GM21717 (cell line): Measurements from ENCODE around the gene ST8SIA2.
"Not testable (repeated sequence)": the region's sequence is repeated elsewhere in the genome, so short reads cannot be mapped to it uniquely, and the experiment has no call there.

ENCODE experiments used
- ATAC-seq: cut with Tn5 transposase; IDR thresholded peaks from one replicate; pipeline ENCODE4 v1.9.1; 2021; ENCODE audit warnings: mild to moderate bottlenecking, moderate library complexity; ENCODE audit not compliant: unreplicated experiment

ST8SIA2 gene

GRCh38 chr15:92435145-92435544 lies 41.5 kb downstream of the ST8SIA2 start:
- no peak for ATAC-seq

- ATAC-seq: no peak
Measured at GRCh38 chr15:92438471-92438870, 44.8 kb downstream of the ST8SIA2 start.

GRCh38 chr15:92443381-92443780 lies 49.7 kb downstream of the ST8SIA2 start:
- no peak for ATAC-seq

GRCh38 chr15:92444631-92445030 lies 51.0 kb downstream of the ST8SIA2 start:
- ATAC-seq: no peak

DNA sequence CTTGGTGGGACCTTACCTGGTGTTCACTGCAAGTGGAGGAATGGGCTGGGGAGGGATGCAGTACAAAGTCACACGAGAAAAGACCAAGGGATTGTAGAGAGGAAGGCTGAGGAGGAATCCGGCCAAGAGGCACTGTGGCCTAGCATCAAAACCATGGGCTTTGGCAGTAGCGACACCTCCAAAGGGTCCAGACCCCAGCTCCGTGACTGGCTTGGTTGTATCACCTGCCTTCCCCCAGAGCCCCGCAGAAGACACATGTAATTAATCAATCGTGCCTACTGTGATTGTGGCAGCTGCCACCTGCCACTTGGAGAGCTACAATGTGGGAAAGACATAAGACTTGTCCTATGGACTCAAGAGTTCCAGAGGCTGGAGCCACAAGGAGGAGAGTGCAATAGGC lies 54.7 kb downstream of the ST8SIA2 start:
- no peak for ATAC-seq

DNA sequence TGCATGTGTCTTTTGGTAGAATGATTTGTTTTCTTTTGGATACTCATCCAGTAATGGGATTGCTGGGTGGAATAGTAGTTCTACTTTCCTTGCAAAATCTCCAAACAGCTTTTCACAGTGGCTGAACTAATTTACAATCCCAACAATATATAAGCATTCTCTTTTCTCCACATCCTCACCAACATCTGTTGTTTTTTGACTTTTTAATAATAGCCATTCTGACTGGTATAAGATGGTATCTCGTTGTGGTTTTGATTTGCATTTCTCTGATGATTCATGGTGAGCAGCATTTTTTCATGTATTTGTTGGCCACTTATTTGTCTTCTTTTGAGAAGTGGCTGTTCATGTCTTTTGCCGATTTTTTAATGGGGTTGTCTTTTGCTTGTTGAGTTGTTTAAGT lies 55.8 kb downstream of the ST8SIA2 start:
- no peak for ATAC-seq

GRCh38 chr15:92451225-92451825 lies 57.6 kb downstream of the ST8SIA2 start:
- no peak for ATAC-seq

- ATAC-seq: no peak
Measured at GRCh38 chr15:92452143-92452542, 58.5 kb downstream of the ST8SIA2 start.

GRCh38 chr15:92453607-92454006 lies 59.9 kb downstream of the ST8SIA2 start:
- ATAC-seq: no peak

DNA sequence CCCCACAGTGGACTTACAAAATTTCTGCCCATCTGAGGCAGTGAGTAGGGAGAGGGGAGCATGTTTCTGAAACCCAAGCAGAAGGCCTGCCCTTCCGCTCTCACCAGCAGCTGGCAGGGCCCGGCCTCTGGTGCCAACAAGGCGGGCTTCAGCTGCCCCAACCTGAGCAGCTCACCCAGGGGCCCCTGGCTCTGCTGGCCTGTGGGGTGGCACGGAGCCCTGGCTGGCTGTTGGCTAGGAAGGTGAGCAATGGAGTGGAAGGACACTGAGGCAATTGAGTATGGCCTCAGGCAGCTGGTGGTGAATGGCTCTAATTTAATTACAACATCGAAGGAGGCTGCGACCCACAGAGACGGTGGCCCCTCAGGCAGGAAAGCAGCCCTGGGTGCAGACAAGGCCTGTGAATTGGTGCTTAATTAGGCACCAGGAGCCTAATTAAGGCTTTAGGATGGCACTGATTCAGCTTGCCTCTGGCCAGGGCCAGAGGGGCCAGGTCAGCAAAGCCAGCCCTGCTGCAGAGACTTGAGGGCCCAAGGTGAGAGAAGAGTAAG lies 60.9 kb downstream of the ST8SIA2 start:
- ATAC-seq: no peak

DNA sequence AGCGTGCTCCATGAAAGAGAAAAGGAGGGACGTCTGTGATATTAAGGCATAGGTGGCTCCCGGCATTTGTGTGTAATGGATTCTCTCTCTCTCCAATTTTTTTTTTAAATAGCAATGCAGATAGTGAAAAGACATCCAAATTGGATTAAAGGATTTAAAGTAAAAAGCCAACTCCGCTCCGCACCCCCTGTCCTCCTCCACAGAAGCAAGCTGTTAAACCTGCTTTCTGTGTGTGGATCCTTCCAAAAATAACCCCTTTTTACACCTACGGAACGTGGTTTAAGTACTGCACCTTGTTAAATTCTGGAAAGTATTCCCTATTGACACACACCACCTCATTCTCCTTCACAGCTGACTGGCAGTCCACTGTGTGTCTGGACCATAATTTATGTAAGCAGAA lies 61.6 kb downstream of the ST8SIA2 start:
- no peak for ATAC-seq

DNA sequence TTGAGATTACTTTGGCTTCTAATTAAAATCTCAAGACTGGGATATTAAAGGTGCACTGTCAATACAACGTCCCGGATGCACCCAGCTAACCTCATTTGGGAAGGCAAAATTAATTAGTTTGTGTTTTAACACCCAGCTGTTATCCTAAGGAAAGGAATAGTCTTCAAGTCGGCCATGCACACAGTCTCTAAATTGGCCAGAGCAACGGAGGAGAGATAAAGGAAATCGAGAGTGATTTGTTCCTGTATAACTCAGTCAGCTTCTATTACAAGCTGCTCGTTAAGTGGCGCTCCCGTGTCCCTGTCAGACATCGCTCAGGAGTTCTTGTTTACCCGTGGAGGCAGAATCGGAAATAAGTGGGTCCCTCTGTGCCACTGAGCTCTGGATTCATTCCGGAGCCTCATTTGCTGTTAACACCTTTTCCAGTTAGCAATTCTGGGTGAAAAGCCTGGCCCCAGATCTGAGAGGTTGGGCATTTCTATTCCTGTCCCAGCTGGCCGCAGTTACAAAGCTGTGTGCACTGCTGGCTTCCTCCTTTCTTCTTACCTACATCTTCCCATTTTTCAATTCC lies 63.9 kb downstream of the ST8SIA2 start:
- no peak for ATAC-seq

- ATAC-seq: no peak
Measured at GRCh38 chr15:92460023-92460422, 66.3 kb downstream of the ST8SIA2 start.

GRCh38 chr15:92462424-92463125 lies 68.9 kb downstream of the ST8SIA2 start:
- ATAC-seq: no peak

DNA sequence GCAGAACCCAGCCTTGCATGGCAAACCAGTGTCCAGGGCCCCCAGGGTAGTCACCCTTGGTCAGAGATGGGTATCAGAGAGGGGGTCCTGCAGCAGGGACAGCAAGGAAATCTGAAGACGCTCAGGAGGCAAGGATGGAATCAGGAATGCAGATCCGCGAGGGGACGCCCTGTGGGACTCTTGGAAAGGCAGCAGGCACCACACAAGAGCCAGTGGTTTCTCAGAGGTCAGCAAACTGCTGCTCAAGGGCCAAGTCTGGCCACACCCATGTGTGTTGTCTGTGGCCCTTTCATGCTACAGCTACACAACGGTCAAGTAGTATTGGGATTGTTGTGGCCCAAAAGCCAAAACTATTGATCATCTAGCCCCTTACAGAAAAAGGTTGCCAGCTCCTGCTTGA lies 69.7 kb downstream of the ST8SIA2 start:
- ATAC-seq: no peak

GRCh38 chr15:92463826-92464225 lies 70.1 kb downstream of the ST8SIA2 start:
- ATAC-seq: no peak

- no peak for ATAC-seq
Measured at GRCh38 chr15:92466834-92467233, 73.2 kb downstream of the ST8SIA2 start.

DNA sequence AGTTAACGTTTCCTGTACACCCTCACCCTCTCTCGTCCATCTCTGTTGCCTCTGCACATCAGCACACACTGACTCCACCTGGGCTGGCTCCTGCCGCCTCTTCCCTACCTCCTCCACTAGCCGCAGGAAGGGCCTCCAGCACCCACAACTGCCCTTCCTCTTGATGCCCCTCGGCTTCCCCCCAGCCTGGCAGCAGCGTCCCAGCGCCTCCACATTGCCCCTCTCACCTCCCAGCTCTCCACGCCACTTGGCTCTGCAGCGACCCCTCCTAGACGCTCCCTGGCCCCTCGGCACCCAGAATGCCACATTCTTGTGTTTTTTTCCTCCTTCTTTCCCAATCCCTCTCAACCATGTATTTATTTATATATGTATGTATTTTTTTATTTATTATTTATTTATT lies 73.6 kb downstream of the ST8SIA2 start:
- no peak for ATAC-seq

DNA sequence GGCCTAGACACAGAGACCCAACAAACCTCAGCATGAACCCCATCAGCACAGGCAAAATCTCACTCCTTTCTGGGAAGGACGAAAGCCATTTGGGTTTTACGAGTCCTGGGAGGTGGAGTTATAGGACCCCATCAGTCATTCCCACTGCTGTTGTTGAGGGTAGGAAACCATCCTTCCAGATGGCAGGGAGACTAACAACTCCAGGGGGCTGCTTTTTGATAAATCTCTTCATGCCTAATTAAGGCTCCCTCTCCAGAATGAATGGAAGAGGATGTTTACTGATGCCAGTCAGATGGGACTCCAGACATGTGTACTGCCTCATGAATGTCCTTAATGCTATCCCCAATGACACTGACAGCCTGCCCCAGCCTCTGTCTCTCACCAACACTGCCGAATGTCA lies 75.3 kb downstream of the ST8SIA2 start:
- no peak for ATAC-seq

GRCh38 chr15:92471288-92471687 lies 77.6 kb downstream of the ST8SIA2 start:
- ATAC-seq: no peak

- ATAC-seq: no peak
Measured at GRCh38 chr15:92473756-92474155, 80.1 kb downstream of the ST8SIA2 start.

DNA sequence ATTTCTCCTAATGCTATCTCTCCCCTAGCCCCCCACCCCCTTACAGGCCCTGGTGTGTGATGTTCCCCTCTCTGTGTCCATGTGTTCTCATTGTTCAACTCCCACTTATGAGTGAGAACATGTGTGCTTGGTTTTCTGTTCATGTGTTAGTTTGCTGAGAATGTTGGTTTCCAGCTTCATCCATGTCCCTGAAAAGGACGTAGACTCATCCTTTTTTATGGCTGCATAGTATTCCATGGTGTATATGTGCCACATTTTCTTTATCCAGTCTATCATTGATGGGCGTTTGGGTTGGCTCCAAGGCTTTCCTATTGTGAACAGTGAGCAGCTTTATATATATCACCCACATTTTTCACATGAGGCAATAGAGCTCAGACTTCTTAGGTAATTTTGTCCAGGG lies 86.0 kb downstream of the ST8SIA2 start:
- ATAC-seq: not testable (repeated sequence)
